OCI-LY1 (cell line): Measurements from ENCODE around the gene RFC2.

Experiments
- CTCF ChIP-seq: fragments of 200-600 bp; sonication (generic), shearing (Covaris generic); IDR thresholded peaks from 2 replicates; pipeline ENCODE4 v1.5.1; 2017; ENCODE audit warnings: mild to moderate bottlenecking, antibody characterized with exemption, low read length, moderate library complexity, mixed read lengths
- EZH2 ChIP-seq: fragments of 200-600 bp; sonication (generic), shearing (Covaris generic); IDR thresholded peaks from 2 replicates; pipeline ENCODE4 v1.8.0; 2017; ENCODE audit warnings: borderline replicate concordance, mixed run types, mild to moderate bottlenecking, antibody characterized with exemption, low read length, moderate library complexity, mixed read lengths

DNA sequence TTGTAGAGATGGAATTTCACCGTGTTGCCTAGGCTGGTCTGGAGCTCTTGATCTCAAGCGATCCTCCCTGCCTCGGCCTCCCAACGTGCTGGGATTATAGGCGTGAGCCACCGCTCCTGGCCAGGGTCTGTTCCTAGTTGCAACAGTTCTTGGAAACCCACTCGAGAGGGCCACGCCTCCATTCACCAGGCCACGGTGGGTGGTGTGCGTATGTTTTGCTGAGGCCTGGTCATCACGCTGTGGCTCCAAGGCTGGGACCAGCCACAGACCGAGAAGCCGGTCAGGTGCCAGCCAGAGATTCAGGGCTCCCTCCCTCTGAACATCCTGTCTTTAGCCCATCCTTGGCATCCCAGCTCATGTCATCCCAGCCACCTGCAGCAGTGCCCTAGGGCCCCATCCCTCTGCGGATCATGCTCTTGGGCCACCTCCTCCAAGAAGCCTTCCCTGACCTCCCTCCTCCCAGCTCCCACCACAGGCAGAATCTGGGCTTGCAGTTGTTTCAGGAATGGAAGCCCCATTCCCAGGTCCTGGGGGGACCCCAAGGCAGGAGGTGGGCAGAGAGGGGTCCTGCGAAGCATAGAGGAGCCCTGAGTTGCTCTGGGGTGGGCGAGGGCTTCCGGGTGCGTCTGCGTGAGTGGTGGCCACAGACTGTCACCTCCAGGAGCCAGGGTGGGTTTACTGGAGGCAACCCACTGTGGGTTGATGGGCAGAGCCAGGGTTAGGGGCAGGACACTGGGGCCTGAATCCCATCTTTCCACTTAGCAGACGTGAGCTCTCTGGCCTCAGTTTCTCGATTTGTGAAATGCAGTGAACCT is 39.2 kb downstream of the RFC2 start:
- TF ChIP-seq CTCF = no peak
- no peak for TF ChIP-seq EZH2
